NCI-H82 (cell line): ENCODE results near the gene MAP1B.
A peak's percentile ranks its signal among the peaks of the same experiment; 100 is the strongest.

ENCODE experiments used
- DNase-seq: peaks from one replicate; lab custom pipeline; 2025; lab: John Stamatoyannopoulos, UW

MAP1B gene

GRCh38 chr5:72194846-72195245, 87.6 kb downstream of the MAP1B start:
- no peak for DNase-seq

GRCh38 chr5:72195581-72195980, 88.3 kb downstream of the MAP1B start:
- no peak for DNase-seq

- no peak for DNase-seq
Observed at GRCh38 chr5:72197393-72197792, 90.1 kb downstream of the MAP1B start.

GRCh38 chr5:72199681-72200080, 92.4 kb downstream of the MAP1B start:
- no peak for DNase-seq

- peak; percentile 89 for DNase-seq
Observed at GRCh38 chr5:72202331-72202825, 95.1 kb downstream of the MAP1B start.

GRCh38 chr5:72203251-72203845, 96.1 kb downstream of the MAP1B start:
- no peak for DNase-seq

GRCh38 chr5:72204946-72205345, 97.7 kb downstream of the MAP1B start:
- no peak for DNase-seq

GRCh38 chr5:72205431-72206009, 98.2 kb downstream of the MAP1B start:
- DNase-seq, result no peak

- peak; percentile 43 for DNase-seq
Observed at GRCh38 chr5:72206160-72206559, 98.9 kb downstream of the MAP1B start.

GRCh38 chr5:72206994-72207393, 99.7 kb downstream of the MAP1B start:
- no peak for DNase-seq

GRCh38 chr5:72208324-72208926, 101.2 kb downstream of the MAP1B start:
- DNase-seq, result no peak

GRCh38 chr5:72209147-72210115, 102.2 kb downstream of the MAP1B start:
- peak; percentile 47 for DNase-seq

GRCh38 chr5:72210888-72211678, 103.8 kb downstream of the MAP1B start:
- DNase-seq, result peak; percentile 44

- DNase-seq, result no peak
Observed at GRCh38 chr5:72212171-72212570, 104.9 kb downstream of the MAP1B start.

- DNase-seq, result no peak
Observed at GRCh38 chr5:72213482-72213881, 106.2 kb downstream of the MAP1B start.

GRCh38 chr5:72214168-72214567, 106.9 kb downstream of the MAP1B start:
- no peak for DNase-seq

GRCh38 chr5:72216756-72217155, 109.5 kb downstream of the MAP1B start:
- DNase-seq, result no peak

GRCh38 chr5:72221099-72221498, 113.8 kb downstream of the MAP1B start:
- DNase-seq, result no peak

GRCh38 chr5:72221541-72221940, 114.3 kb downstream of the MAP1B start:
- peak; percentile 71 for DNase-seq

GRCh38 chr5:72222521-72222920, 115.2 kb downstream of the MAP1B start:
- DNase-seq, result no peak

GRCh38 chr5:72223371-72223770, 116.1 kb downstream of the MAP1B start:
- no peak for DNase-seq
